Measurements from ENCODE around the gene GRM8.

GRM8 gene

GRCh38 chr7:126499481-126499880 is 753.3 kb downstream of the GRM8 start:
- DNase-seq (ENCODE audit: low spot score): no peak
- no peak for TF ChIP-seq CTCF (IDR thresholded peaks at IDR 0.05; ENCODE audit: extremely low read depth, missing control alignments)

GRCh38 chr7:126495733-126496132 is 757.0 kb downstream of the GRM8 start:
- TF ChIP-seq CTCF (IDR thresholded peaks at IDR 0.05; ENCODE audit: extremely low read depth, missing control alignments): no peak

GRCh38 chr7:126495001-126495400 is 757.7 kb downstream of the GRM8 start:
- TF ChIP-seq CTCF (IDR thresholded peaks at IDR 0.05; ENCODE audit: extremely low read depth, missing control alignments): no peak
- DNase-seq (ENCODE audit: low spot score): no peak

More at GRCh38 chr7:126495733-126496132, 757.0 kb downstream of the GRM8 start:
- no peak for DNase-seq (ENCODE audit: low spot score)

GRCh38 chr7:126493801-126494200 is 758.9 kb downstream of the GRM8 start:
- DNase-seq (ENCODE audit: low spot score): no peak

GRCh38 chr7:126489874-126490273 is 762.9 kb downstream of the GRM8 start:
- no peak for TF ChIP-seq CTCF (IDR thresholded peaks at IDR 0.05; ENCODE audit: extremely low read depth, missing control alignments)
- DNase-seq (ENCODE audit: low spot score): no peak

More at GRCh38 chr7:126493801-126494200, 758.9 kb downstream of the GRM8 start:
- TF ChIP-seq CTCF (IDR thresholded peaks at IDR 0.05; ENCODE audit: extremely low read depth, missing control alignments): no peak

GRCh38 chr7:126487728-126488442 is 764.9 kb downstream of the GRM8 start:
- TF ChIP-seq CTCF (IDR thresholded peaks at IDR 0.05; ENCODE audit: extremely low read depth, missing control alignments): no peak
- no peak for DNase-seq (ENCODE audit: low spot score)

GRCh38 chr7:126486806-126487205 is 765.9 kb downstream of the GRM8 start:
- TF ChIP-seq CTCF (IDR thresholded peaks at IDR 0.05; ENCODE audit: extremely low read depth, missing control alignments): no peak
- no peak for DNase-seq (ENCODE audit: low spot score)
